ENCODE measurements around the gene C10orf71.

C10orf71 gene, protein sequence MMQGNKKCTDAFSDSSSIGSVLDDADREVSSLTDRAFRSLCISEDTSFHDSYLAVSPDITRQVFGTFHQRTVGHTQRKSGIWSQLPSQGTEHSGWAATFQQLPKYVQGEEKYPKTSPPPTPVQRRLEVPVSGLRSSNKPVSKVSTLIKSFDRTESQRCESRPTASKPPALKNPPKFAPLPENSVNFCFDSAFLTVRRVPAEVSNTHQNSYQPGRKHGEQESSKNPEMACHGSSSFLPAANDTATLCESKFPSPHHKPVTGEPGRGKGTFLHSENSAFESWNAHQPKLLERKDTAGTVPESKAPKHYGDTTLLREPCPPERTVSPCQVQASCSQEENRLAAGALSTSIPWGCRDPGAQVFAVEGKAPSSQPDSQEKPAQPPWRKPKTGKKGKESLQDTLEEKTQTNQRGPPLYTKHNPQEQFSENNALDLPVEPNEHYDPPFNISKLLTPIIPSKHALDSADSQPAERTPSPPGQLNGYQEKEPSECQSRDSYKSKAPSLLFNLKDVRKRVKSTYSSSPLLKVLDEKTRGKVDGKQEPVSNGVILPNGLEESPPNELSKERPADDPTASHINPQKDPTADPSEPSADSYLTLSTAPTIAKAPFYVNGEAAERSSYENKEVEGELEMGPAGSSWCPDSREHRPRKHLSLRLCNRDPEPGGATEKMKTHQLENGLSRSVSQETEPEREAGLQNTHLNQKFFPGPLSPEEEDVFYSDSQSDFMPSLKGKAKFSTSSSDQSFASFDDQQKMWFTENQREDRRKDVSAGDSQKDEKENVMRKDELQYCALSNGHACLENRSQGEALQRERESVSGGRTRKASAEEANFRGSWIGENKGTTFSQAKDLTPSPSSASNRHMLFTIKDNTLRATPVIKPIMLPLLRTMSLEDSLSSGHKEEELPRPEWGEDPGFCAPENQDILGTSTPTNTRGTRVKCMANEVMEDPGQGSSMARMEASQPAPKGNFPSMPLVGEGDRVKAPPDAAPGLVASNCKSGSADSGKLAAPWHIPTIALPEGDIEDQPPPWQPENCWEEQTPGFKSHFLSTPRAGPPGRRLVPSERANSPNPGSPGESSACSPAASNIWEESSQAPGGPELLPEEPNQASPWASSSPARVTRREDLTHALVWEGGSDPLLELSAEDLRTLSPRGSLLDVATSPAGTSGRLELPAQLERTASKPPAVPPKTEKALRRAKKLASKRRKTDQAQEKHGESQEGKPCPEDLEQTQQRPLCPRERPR (N-terminal part only)

DNA sequence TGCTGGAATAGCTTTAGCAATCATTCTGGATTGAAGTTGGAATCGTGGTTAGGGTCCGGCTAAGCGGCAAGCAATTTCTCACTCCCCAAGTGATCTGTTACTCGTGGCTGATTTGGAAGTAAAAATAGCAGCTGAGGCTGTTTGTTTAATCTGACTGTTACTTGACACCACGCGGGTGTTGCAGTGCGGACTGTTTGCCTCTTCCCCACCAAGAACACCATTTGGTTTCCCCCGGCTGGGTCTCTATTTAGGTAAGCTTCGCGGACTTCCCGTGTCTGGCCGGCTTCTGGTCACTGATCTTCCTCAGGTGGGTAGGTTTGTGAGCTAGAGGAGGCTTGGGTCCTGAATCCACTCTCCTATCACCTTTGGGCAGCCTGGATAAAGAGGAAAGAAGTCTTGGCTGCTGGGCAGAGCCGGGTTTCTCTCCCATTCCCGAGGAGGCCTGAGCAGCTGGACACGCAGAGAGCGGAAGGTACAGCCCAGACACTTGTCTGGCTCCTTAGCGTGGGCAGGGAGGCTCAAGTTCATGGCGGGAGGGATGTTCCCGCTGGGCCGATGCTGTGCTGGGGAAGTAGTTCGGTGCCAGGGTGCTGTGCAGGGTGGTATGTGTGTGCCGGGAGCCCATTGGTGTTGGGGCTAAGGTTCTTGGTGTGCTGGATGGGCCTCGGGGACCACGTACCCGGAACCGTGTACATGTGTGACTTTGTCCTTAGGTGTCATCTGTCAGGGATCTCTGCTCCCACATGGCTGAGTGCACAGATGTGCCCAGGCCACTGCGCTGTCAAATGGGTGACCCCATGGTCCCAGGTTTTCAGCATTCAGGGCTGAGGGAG is at the start of gene C10orf71:
C10orf71 (plus strand) TSS at position 188 of the 833 bp plus-strand sequence. CDS start 23,376 bp downstream, outside the sequence.
- DNase-seq (ENCODE audit: low read depth, low spot score): peak; percentile 63

DNA sequence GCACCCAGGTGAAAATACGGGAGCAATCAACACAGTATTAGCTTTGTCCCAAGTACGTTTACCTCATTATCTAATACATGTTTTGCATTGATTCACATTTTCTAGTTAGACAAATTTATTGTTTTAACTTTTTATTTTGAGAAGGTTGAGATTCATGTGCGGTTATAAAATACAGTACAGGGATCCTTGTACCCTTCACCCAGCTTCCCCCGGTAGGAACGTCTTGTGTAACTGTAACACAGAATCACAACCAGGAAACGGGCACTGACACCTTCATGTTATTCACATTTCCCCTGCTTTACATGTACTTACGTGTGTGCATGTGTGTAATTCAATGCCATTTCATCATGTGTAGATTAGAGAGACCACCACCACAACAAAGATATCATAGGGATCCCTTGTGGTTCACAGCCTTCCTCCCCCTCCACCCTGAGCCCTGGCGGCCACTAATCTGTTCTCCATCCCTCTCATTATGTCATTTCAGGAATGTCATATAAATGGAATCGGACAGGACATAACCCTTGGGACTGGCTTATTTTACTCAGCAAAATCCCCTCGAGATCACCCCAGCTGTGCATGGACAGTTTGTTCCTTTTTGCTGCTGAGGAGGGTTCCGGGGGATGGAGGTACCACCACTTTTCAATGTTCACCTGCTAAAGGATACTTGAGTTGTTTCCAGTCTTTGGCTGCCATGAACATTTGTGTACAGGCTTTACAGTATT is 46.5 kb upstream of the C10orf71 start:
- DNase-seq (ENCODE audit: low read depth, low spot score): no peak

DNA sequence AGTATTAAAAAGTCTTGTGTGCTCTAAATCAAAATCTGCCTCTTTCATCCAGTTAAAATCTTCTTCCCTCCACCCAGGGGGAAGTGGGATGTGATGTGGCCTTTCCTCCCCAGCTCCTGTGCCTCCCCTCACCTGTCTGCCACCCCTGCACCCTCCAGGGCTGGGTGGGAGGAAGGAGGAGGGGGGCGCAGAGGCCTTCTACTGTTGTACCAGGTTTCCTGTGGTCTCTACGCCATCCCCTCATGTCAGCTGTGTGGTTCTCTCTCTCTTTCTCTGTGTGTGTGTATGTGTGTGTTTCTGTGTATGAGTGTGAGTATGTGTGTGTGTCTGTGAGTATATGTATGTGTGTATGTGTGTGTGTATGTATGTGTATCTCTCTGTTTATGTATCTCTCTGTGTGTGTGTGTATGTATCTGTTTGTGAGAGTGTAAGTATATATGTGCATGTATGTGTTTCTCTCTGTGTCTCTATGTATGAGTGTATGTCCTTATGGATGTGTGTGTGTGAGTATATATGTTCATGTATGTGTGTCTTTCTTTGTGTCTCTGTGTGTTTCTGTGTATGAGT is 45.5 kb upstream of the C10orf71 start:
- DNase-seq (ENCODE audit: low read depth, low spot score): no peak

DNA sequence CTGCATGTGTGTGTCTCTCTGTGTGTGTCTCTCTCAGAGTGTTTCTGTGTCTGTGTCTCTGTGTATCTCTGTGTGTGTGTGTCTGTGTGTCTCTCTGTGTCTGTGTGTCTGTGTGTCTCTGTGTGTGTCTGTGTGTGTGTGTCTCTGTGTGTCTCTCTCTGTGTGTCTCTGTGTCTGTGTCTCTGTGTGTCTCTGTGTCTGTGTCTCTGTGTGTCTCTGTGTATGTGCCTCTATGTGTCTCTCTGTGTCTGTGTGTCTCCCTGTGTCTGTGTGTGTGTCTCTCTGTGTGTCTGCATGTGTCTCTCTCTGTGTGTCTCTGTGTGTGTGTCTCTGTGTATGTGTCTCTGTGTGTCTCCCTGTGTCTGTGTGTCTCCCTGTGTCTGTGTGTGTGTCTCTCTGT is 44.8 kb upstream of the C10orf71 start:
- DNase-seq (ENCODE audit: low read depth, low spot score): no peak

DNA sequence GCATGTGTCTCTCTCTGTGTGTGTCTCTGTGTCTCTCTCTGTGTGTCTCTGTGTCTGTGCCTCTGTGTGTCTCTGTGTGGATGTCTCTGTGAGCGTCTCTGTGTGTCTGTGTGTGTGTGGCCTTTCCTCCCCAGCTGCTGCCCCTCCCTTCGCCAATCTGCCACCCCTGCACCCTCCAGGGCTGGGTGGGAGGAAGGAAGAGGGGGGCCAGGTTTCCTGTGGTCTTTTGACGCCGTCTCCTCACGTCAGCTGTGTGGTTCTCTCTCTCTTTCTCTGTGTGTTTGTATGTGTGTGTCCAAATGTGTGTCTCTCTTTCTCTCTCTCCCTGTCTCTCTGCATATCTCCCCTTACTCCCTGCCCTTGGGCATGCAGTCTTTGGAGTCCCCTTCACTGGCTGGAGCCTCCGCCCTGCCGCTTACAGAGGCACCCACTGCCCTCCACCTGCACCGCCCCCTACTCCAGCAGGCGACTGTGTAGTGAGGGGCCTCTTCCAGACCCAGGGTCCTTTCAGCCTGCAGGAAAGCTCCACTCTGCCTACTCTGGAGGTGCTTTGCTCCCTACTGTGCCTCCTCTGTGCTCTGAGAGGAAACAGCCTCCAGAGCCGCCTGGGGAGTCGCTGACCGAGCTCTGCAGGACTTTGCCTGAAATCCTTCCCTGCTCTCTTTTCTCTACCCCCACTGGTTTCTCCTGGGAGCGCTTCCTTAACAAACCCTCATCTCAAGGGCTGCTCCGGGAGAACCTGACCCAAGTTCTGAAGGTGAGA is 44.2 kb upstream of the C10orf71 start:
- no peak for DNase-seq (ENCODE audit: low read depth, low spot score)

DNA sequence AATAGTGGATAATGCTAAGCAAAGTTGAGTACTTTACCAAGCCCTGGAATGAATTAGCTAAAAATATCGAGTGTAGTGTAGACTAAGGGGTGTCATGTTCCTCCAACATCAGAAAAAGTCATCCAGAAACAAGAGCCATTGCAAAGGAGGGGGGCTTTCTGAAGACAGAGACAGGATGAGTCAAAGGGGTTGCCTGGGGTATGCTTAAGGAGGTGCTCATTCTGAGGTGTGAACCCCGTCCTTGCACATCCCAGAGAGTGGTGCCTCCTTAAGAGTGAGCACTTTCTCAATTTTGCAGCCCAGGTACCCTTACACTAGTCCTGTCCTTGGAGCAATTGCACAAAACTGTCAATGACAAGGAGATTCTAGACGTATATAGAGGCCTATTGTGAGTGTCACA is 43.1 kb upstream of the C10orf71 start:
- DNase-seq (ENCODE audit: low read depth, low spot score): no peak

DNA sequence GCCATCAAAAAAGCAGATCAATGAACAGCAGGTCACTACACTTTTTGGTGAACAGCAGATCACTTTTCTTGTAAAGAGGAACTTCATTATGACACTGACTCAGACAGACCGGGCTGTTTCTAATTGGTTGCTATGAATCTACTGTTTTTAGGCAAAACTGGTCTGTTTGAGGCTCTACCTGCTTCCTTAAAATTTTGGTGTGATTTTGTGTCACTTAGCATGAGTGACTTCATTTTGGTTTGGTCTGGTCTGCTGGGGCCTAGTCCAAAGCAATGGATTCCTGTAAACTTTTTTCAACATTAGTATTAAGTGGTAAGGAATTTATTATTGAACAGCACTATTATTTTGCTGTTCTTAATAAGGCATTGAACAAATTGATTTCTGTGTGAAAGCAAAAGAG is 41.8 kb upstream of the C10orf71 start:
- no peak for DNase-seq (ENCODE audit: low read depth, low spot score)

DNA sequence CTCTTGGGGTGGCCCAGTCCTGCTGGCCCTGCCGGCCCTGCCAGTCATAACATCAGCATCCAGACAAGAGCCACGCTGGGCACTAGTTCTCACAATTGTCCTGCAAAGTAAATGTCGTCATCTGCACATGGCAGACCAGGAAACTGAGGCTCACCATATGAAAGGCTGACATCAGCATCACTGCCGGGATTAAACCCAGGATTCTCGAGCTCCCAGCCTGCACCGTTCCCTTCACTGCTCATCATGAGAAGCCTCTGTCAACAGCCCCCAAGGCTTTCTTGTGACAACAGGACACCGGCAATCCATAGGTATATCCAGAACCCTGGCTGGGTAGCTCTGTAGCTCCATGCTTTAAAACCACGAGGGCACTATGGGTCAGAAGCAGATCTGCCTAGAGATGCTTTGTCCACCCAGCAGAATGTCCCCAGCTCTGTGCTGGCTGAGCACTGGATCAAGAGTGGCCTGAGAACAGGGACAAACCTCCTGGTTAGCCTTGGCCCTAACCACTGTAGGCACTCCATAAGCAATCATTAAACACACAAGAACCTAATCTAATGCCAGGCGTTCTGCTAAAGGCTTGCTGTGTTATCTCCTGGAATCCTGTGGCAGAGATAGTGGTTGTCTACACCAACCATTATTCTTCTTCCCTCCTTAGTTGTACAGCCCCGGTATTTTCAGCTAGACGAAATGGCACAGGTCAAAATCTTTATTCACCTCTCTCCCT is 41.2 kb upstream of the C10orf71 start:
- DNase-seq (ENCODE audit: low read depth, low spot score): no peak

DNA sequence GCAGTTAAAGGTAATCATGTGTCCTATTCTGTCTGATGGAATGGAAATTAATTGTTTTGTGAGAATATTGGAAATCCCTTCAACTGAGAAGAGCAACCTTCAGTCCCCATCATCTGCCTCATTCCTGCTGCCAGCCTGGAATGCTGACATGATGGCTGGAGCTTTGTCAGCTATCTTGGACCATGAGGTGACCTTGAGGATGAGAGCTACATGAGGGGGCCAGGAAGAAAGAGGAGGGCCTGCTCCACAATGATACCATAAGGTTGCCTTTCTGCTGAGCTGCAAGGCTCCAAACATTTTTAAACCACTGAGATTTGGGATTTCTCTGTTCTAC is 40.7 kb upstream of the C10orf71 start:
- no peak for DNase-seq (ENCODE audit: low read depth, low spot score)

DNA sequence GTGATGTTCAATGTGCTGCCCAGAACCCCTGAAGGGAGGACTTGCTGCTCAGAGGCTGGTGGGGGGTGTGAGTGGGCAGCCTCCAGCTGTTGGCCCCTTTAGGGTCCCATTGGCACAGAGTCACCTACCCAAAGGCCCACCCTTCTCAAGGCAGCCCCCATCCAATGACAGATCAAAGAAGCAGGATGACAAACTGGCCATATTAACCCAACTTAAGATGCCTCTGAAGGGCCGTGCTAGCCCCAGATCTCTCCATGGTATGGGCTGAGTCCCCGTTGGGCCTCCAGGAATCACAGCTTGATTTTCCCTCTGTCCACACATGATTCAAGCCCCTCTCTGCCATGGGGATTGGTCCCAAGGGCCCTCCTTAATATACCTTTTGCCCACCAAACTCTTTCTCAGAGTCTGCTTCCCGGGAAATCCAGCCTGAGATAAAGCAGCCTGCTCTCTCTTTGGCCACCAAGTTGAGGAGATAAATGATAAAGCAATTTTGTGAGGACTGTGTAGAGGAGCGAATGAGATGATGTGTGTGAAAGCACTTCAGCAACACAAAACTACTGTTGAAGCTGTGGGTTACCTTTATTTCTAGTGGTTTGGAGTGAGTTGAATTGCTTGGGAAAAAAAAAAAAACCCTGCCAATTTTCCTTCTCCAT is 38.2 kb upstream of the C10orf71 start:
- no peak for DNase-seq (ENCODE audit: low read depth, low spot score)

DNA sequence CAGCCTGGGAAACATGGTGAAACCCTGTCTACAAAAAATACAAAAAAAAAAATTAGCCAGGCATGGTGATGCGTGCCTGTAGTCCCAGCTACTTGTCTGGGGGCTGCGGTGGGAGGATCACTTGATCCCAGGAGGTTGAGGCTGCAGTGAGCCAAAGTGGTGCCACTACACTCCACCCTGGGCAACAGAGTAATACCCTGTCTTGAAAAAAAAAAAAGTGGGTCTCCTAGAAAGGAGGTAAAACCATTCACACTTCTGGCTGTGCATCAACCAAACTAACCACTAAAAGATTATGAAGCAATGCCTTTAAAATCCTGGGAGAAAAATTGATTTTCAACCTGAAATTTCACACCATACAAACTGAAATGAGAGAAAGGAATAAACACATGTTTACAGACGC is 35.4 kb upstream of the C10orf71 start:
- DNase-seq (ENCODE audit: low read depth, low spot score): no peak

DNA sequence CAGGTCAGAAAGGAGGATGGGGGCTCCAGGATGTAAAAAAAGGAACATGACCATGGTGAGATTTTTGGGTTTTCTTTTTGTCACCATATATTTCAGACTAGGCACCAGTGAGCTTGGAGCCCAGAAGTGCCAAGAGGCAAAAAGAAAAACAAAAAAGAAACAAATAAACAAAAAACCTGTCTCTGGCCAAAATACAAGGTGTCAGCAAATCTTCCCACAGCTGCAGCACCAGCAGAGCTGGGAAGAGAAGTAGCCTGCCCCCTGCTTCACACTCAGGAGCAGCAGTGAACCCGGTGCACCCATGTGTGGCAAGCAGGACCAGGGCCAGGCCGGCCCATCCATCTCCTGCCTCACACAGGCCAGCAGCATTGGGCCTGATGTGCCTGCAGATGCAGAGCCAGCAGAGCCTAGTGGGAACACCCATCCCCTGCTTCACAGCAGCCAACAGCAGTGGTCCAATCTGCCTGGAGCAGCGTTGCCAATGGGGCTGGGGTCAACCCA is 34.7 kb upstream of the C10orf71 start:
- DNase-seq (ENCODE audit: low read depth, low spot score): no peak

DNA sequence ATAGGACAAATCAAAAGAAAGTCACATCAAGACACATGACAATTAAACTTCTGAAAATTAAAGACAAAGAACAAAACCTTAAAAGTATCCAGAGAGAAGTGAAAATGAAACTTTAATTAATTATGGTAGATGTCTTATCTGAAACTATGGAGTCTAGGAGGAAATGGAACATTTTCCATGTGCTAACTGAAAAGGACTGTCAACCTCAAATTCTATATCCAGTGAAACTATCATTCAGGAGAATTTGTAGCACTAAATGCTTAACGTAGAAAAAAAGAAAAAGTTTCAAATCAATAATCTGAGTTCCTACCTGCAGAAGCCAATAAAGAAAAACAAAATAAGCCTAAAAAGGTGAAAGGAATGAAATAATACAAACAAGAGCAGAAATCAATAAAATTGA is 33.1 kb upstream of the C10orf71 start:
- no peak for DNase-seq (ENCODE audit: low read depth, low spot score)

DNA sequence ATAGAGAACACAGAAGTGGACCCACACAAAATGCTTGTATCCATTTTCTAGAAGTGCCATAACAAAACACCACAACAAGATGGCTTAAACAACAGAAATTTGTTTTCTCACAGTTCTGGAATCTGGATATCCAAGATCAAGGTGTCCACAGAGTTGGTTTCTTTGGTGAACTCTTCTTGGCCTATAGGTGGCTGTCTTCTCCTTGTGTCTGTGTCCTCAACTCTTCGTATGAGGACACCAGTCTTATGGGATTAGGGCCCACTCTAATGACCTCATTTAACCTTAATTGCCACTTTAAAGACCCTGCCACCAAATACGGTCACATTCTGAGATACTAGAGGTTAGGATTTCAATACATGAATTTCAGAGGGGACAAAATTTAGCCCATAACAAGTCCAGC is 30.8 kb upstream of the C10orf71 start:
- no peak for DNase-seq (ENCODE audit: low read depth, low spot score)

DNA sequence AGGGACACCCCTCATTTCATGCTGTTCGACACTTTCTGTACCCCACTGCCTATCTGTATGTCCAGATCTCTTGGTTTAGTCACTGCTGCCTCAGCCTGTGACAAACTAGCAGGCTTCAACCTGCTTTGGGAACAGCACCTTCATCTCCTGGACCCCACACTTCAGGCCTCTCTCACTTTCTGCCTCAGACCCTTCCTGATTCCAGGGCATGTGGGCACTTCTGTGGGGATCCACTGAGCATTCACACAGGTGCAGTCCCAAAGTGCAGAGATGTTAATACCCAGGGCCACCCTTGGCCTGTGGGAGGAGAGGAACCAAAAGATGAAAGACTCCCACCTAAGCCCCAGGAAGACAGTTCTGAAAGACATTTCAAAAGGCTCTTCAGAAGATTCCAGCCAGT is 29.4 kb upstream of the C10orf71 start:
- DNase-seq (ENCODE audit: low read depth, low spot score): no peak

DNA sequence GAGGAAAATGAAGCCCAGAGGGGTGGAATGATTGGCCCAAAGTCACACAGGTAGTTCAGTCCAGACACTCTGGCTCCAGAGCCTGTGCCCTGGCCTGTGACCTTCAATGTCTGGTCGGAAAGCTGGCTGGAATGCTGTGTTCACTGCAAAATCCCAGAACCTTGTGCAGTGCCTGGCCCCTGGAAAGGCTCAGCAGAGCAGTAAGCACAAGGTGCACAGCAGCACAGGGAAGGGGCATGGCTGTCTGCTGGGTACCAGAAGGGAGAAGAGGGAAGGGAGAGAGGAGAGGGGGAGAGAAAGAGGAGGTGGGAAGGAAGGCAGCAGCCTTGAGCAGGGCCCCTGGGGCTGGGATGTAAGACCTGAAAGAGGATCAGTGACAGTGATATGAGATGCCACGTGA is 28.4 kb upstream of the C10orf71 start:
- no peak for DNase-seq (ENCODE audit: low read depth, low spot score)

DNA sequence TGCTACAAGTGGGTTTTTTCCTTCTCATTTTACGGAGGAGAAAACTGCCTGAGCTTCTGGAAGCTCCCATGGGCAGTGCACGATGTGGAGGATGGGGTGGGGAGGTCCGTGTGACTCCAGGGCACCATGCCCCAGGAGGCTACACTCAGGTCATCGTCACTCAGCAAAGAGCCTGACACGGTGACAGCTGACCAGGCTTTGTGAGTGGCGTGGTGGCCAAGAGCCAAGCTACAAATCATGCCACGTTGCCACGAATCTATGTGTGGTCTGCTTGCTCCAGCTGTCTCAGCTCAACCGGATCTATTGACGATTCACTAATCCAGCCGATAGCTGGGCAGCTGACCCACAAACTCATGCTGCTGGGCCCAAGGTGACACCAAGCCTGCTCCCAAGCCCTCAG is 27.6 kb upstream of the C10orf71 start:
- no peak for DNase-seq (ENCODE audit: low read depth, low spot score)
